Panc1 (cell line): Measurements from ENCODE around the gene TTLL10. TPM values are rescaled to one million over a fixed set of nuclear protein-coding genes. Genes with fewer than 3 reads are reported as not detected.

Experiments
- ATAC-seq: fragments of 200-7000 bp; cut with Tn5 transposase; 2 replicates; pipeline ENCODE4 v1.9.1; 2020; ENCODE audit warnings: mild to moderate bottlenecking, moderate library complexity
- BruUV-seq: library from RNA; stranded (reverse); fragments of 400-500 nt; replicated peaks from 2 replicates; lab custom pipeline; 2021; lab: Mats Ljungman, UMichigan
- CTCF ChIA-PET: fragments of 300-600 bp; sonication (Branson Sonifier 250); formaldehyde crosslinking; loops from one replicate; lab custom pipeline; 2022; ENCODE audit warnings: antibody characterized with exemption; lab: Charles Lee
- POLR2A ChIA-PET: fragments of 300-600 bp; sonication (Branson Sonifier 250); formaldehyde crosslinking; loops from one replicate; lab custom pipeline; 2022; ENCODE audit warnings: antibody characterized with exemption; lab: Charles Lee
- DNase-seq: peaks from one replicate; pipeline ENCODE4 v3.0.0-alpha.2; 2010; ENCODE audit warnings: low read depth, low spot score
- H3K27ac ChIP-seq: 2 replicates; pipeline ENCODE4 v1.5.1; 2011; ENCODE audit warnings: mild to moderate bottlenecking, low read length, inconsistent platforms
- H3K27me3 ChIP-seq: fragments of 200-500 bp; sonication (Bioruptor generic); 2 replicates; pipeline ENCODE4 v1.6.0; 2014; ENCODE audit warnings: low read length, inconsistent platforms; ENCODE audit not compliant: control insufficient read depth, insufficient read depth
- H3K36me3 ChIP-seq: fragments of 200-500 bp; sonication (Bioruptor generic); 2 replicates; pipeline ENCODE4 v1.5.1; 2014; ENCODE audit warnings: inconsistent platforms, mild to moderate bottlenecking, low read length, moderate library complexity; ENCODE audit not compliant: control insufficient read depth, insufficient read depth
- H3K4me1 ChIP-seq: 2 replicates; pipeline ENCODE4 v1.5.1; 2011; ENCODE audit warnings: inconsistent platforms, mild to moderate bottlenecking, low read length, moderate library complexity; ENCODE audit not compliant: control insufficient read depth, insufficient read depth
- H3K4me3 ChIP-seq, 2 experiments: 2 replicates each; pipeline ENCODE4 v1.5.1; 2011 to 2012; ENCODE audit warnings: low read depth in 2 of 2, low read length in 2 of 2, mild to moderate bottlenecking in 2 of 2, inconsistent platforms in 1 of 2, moderate library complexity in 1 of 2
- H3K9me3 ChIP-seq: fragments of 200-500 bp; sonication (Bioruptor generic); 2 replicates; pipeline ENCODE4 v1.5.1; 2014; ENCODE audit warnings: low read depth, mild to moderate bottlenecking, inconsistent platforms, low read length, moderate library complexity; ENCODE audit not compliant: control insufficient read depth, insufficient read depth
- POLR2AphosphoS5 ChIP-seq: IDR thresholded peaks from 2 replicates; pipeline ENCODE4 v1.6.1; 2012; ENCODE audit warnings: mild to moderate bottlenecking, low read depth, low read length, moderate library complexity
- SIN3A ChIP-seq: IDR thresholded peaks from 2 replicates; pipeline ENCODE4 v1.6.1; 2012; ENCODE audit warnings: low read depth, mild to moderate bottlenecking, low read length, moderate library complexity, borderline replicate concordance; ENCODE audit not compliant: insufficient read depth
- TCF7L2 ChIP-seq: IDR thresholded peaks from 2 replicates; pipeline ENCODE4 v1.6.1; 2011; ENCODE audit warnings: mild to moderate bottlenecking, low read depth, low read length, inconsistent platforms
- in situ Hi-C: cut with HindIII; loops from 2 replicates; pipeline ENCODE4 v1.10.0; 2016; ENCODE audit warnings: low sequenced_read_pairs, low pct_unique_long_range_greater_than_20kb
- intact Hi-C: fragments of 100-400 bp; cut with micrococcal nuclease; formaldehyde crosslinking; loops from one replicate; pipeline ENCODE4 v1.10.0; 2022; ENCODE audit not compliant: unreplicated experiment
- total RNA-seq: library from RNA; stranded (reverse); gene quantifications from one replicate; pipeline ENCODE4 v1.2.1, GENCODE V29; 2021; ENCODE audit not compliant: unreplicated experiment
- TF ChIP-seq, protein P1 (sequence below), 2 experiments: IDR thresholded peaks; 2 replicates each; pipeline ENCODE4 v1.6.1; 2011 to 2012; ENCODE audit warnings: low read depth in 2 of 2, control low read depth in 1 of 2, low read length in 1 of 2, mild to moderate bottlenecking in 1 of 2, moderate library complexity in 1 of 2; ENCODE audit not compliant: insufficient read depth in 1 of 2
- TF ChIP-seq, protein P2 (sequence below): fragments of 450-650 bp; IDR thresholded peaks from 2 replicates; pipeline ENCODE4 v1.5.1; 2017; ENCODE audit warnings: mild to moderate bottlenecking

The TTLL10 gene
- total RNA-seq, 1 experiment from 2014 or later: not detected

DNA sequence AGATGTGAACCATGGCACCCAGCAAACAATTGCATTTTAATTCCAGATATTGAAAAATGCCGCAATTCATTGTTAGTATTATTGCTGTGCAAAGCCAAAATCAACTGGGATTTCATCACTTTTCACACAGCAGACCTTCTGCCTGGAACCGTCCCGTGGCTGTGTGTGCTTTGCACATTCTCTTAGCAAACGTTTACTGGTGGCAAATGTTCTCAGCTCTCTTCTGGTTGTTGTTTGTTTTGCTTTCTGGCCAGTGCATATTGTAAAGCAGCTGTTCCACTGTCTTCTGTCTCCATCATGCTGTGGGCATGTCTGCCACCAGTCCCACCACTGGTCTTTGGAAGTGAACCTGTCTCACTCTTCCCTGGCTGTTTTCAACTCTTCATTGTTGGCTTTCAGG is 19.8 kb upstream of the TTLL10 start:
- in situ Hi-C loops: no loop called here

GRCh38 chr1:1155258-1155657 is 18.4 kb upstream of the TTLL10 start:
- no peak overlapping the region for H3K4me3 ChIP-seq
- ChIA-PET CTCF (interaction anchor here (0.6 kb wide), 1 partner anchor 18 kb away, joined by 3 read pairs; the partner anchor contains the start of gene TTLL10), POLR2A (no interaction called here)
- H3K27ac ChIP-seq: no peak overlapping the region
- no peak for ATAC-seq
- BruUV-seq: no TSS peak
- intact Hi-C loops: no loop called here
- in situ Hi-C loops: no loop called here
- no peaks in the 10 kb centered on the region for H3K27me3 ChIP-seq
- no peaks in the 10 kb centered on the region; the same call in 1 of the 2 replicates for H3K36me3 ChIP-seq
- H3K4me1 ChIP-seq: peaks cover 12% of the 10 kb centered on the region
- no peaks in the 10 kb centered on the region for H3K9me3 ChIP-seq
- DNase-seq: no peak
- TF ChIP-seq, protein P1, sequence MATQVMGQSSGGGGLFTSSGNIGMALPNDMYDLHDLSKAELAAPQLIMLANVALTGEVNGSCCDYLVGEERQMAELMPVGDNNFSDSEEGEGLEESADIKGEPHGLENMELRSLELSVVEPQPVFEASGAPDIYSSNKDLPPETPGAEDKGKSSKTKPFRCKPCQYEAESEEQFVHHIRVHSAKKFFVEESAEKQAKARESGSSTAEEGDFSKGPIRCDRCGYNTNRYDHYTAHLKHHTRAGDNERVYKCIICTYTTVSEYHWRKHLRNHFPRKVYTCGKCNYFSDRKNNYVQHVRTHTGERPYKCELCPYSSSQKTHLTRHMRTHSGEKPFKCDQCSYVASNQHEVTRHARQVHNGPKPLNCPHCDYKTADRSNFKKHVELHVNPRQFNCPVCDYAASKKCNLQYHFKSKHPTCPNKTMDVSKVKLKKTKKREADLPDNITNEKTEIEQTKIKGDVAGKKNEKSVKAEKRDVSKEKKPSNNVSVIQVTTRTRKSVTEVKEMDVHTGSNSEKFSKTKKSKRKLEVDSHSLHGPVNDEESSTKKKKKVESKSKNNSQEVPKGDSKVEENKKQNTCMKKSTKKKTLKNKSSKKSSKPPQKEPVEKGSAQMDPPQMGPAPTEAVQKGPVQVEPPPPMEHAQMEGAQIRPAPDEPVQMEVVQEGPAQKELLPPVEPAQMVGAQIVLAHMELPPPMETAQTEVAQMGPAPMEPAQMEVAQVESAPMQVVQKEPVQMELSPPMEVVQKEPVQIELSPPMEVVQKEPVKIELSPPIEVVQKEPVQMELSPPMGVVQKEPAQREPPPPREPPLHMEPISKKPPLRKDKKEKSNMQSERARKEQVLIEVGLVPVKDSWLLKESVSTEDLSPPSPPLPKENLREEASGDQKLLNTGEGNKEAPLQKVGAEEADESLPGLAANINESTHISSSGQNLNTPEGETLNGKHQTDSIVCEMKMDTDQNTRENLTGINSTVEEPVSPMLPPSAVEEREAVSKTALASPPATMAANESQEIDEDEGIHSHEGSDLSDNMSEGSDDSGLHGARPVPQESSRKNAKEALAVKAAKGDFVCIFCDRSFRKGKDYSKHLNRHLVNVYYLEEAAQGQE (IDR thresholded peaks at IDR 0.05; ENCODE audit: insufficient read depth in 1 of 2, low read depth in 2 of 2, low read length in 1 of 2): no peak
- TF ChIP-seq TCF7L2 (no peak), POLR2AphosphoS5 (no peak), SIN3A (no peak)
- TF ChIP-seq, protein P2, sequence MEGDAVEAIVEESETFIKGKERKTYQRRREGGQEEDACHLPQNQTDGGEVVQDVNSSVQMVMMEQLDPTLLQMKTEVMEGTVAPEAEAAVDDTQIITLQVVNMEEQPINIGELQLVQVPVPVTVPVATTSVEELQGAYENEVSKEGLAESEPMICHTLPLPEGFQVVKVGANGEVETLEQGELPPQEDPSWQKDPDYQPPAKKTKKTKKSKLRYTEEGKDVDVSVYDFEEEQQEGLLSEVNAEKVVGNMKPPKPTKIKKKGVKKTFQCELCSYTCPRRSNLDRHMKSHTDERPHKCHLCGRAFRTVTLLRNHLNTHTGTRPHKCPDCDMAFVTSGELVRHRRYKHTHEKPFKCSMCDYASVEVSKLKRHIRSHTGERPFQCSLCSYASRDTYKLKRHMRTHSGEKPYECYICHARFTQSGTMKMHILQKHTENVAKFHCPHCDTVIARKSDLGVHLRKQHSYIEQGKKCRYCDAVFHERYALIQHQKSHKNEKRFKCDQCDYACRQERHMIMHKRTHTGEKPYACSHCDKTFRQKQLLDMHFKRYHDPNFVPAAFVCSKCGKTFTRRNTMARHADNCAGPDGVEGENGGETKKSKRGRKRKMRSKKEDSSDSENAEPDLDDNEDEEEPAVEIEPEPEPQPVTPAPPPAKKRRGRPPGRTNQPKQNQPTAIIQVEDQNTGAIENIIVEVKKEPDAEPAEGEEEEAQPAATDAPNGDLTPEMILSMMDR: no peak

More for the DNA sequence above, 19.8 kb upstream of the TTLL10 start:
- no peak for DNase-seq
- H3K4me3 ChIP-seq: no peak overlapping the region
- H3K4me1 ChIP-seq: peaks cover 12% of the 10 kb centered on the region
- no peak overlapping the region for H3K27ac ChIP-seq
- no peak for ATAC-seq
- H3K36me3 ChIP-seq: no peaks in the 10 kb centered on the region; the same call in 1 of the 2 replicates
- H3K27me3 ChIP-seq: no peaks in the 10 kb centered on the region
- intact Hi-C loops: no loop called here
- TF ChIP-seq, protein P1 (IDR thresholded peaks at IDR 0.05; ENCODE audit: insufficient read depth in 1 of 2, low read depth in 2 of 2, low read length in 1 of 2): no peak
- TF ChIP-seq TCF7L2: no peak
- TF ChIP-seq, protein P2: no peak
- no peak for TF ChIP-seq POLR2AphosphoS5
- TF ChIP-seq SIN3A: no peak
- H3K9me3 ChIP-seq: no peaks in the 10 kb centered on the region
- ChIA-PET POLR2A (no interaction called here), CTCF (no interaction called here)
- BruUV-seq: no TSS peak
